ENCODE measurements around the gene ATP8B4. TPM values are rescaled to one million over a fixed set of nuclear protein-coding genes. Genes with fewer than 3 reads are reported as not detected.

ATP8B4 gene
- total RNA-seq, 6 donors from 2014 or later: 2.2 to 9.4 (median 5.4) TPM

DNA sequence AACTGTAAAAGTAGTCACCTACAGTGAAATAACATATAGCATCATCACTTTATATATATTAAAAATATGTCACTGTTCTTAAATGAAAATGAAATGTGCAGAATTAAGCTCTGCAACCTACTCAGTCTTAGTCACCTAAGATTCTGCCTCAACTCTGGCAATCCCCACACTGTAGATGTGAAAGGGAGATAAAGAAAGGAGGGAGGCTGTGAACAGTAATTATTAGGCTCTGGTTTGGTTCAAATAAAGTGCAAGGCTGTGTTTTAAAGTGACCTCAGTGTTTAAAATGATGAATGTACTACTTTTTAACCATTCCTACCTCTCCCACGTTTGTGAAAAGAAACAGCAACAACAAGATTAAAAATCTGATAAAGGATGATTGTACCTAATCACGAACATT lies 72.2 kb downstream of the ATP8B4 start:
- 58 to 65% methylated on average over 2 of the region's 2 CpGs for WGBS, 2 donors

GRCh38 chr15:50046159-50046558 lies 72.9 kb downstream of the ATP8B4 start:
- no peak overlapping the region for H3K4me3 ChIP-seq
- no peak overlapping the region for H3K27ac ChIP-seq
- H3K4me1 ChIP-seq: no peaks in the 10 kb centered on the region
- 53 to 64% methylated on average over 1 of the region's 1 CpG for WGBS, 2 donors
- no peaks in the 10 kb centered on the region for H3K27me3 ChIP-seq
- peaks cover 6 to 13% (median 7%) of the 10 kb centered on the region in 4 donors for H3K9me3 ChIP-seq
- DNase-seq (no peak), ATAC-seq (ENCODE audit: low FRiP score in 2 of 2) (no peak)
- TF ChIP-seq, protein P1, sequence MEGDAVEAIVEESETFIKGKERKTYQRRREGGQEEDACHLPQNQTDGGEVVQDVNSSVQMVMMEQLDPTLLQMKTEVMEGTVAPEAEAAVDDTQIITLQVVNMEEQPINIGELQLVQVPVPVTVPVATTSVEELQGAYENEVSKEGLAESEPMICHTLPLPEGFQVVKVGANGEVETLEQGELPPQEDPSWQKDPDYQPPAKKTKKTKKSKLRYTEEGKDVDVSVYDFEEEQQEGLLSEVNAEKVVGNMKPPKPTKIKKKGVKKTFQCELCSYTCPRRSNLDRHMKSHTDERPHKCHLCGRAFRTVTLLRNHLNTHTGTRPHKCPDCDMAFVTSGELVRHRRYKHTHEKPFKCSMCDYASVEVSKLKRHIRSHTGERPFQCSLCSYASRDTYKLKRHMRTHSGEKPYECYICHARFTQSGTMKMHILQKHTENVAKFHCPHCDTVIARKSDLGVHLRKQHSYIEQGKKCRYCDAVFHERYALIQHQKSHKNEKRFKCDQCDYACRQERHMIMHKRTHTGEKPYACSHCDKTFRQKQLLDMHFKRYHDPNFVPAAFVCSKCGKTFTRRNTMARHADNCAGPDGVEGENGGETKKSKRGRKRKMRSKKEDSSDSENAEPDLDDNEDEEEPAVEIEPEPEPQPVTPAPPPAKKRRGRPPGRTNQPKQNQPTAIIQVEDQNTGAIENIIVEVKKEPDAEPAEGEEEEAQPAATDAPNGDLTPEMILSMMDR (IDR thresholded peaks at IDR 0.05): no peak
- no peak for TF ChIP-seq POLR2A (IDR thresholded peaks at IDR 0.05)
- no peak for TF ChIP-seq POLR2AphosphoS5 (IDR thresholded peaks at IDR 0.05)
- TF ChIP-seq EP300 (IDR thresholded peaks at IDR 0.05): no peak
- no peaks in the 10 kb centered on the region for H3K36me3 ChIP-seq

More for the DNA sequence above, 72.2 kb downstream of the ATP8B4 start:
- TF ChIP-seq POLR2AphosphoS5 (IDR thresholded peaks at IDR 0.05) (no peak), EP300 (IDR thresholded peaks at IDR 0.05) (no peak), POLR2A (IDR thresholded peaks at IDR 0.05) (no peak)
- TF ChIP-seq, protein P1 (IDR thresholded peaks at IDR 0.05): no peak
- ATAC-seq (ENCODE audit: low FRiP score in 2 of 2) (no peak), DNase-seq (no peak)
- Histone ChIP-seq H3K27me3 (no peaks in the 10 kb centered on the region), H3K4me1 (no peaks in the 10 kb centered on the region), H3K27ac (no peak overlapping the region), H3K9me3 (peaks cover 6 to 10% (median 7%) of the 10 kb centered on the region in 4 donors), H3K4me3 (no peak overlapping the region), H3K36me3 (no peaks in the 10 kb centered on the region)

DNA sequence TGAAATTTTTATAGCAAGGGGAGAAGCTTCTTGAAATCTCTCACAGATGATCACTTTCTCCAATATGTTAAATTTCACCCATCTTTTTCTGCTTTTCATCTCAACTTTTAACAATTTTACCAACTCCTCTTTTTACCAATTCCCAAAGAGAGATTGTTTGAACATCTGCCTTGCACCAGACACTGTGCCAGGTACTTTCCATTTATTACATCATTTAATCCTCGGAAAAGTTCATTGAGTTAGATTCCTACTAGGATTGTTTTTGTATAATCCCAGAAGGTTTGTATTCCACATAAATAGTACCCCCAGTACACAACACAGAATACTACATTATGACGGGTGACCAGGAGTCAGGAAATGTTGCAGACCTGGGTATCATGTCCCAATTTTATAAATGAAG lies 74.1 kb downstream of the ATP8B4 start:
- Histone ChIP-seq H3K4me1 (no peaks in the 10 kb centered on the region), H3K9me3 (peaks cover 6 to 13% (median 7%) of the 10 kb centered on the region in 4 donors), H3K27me3 (no peaks in the 10 kb centered on the region), H3K27ac (no peak overlapping the region), H3K36me3 (no peaks in the 10 kb centered on the region), H3K4me3 (no peak overlapping the region)
- no peak for DNase-seq
- TF ChIP-seq POLR2A (IDR thresholded peaks at IDR 0.05) (no peak), EP300 (IDR thresholded peaks at IDR 0.05) (no peak), POLR2AphosphoS5 (IDR thresholded peaks at IDR 0.05) (no peak)
- TF ChIP-seq, protein P1 (IDR thresholded peaks at IDR 0.05): no peak
- no peak for ATAC-seq (ENCODE audit: low FRiP score in 2 of 2)
- 40 to 43% methylated on average over 2 of the region's 2 CpGs for whole genome bisulfite sequencing, 2 donors

DNA sequence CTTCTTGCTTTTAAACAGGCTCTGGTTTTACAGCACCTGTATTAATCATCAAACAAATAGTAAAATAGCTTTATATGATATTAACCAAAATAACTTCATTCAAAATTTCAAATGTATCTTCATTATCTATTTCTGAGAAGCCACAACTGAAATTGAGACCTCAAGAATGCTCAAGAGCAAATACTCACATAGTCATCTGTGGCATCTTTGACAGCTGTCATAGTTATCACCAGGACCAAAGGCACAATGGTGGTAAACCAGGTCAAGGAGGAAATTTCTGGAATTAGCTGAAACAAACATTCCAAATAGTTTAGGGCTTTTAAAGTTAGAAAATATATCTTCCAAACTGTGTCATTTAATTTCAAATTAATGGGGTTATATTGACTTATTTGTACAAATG lies 74.6 kb downstream of the ATP8B4 start:
- TF ChIP-seq POLR2A (IDR thresholded peaks at IDR 0.05): no peak
- TF ChIP-seq POLR2AphosphoS5 (IDR thresholded peaks at IDR 0.05): no peak
- TF ChIP-seq, protein P1 (IDR thresholded peaks at IDR 0.05): no peak
- no peak for TF ChIP-seq EP300 (IDR thresholded peaks at IDR 0.05)
- Histone ChIP-seq H3K27me3 (no peaks in the 10 kb centered on the region), H3K36me3 (no peaks in the 10 kb centered on the region), H3K27ac (no peak overlapping the region), H3K4me3 (no peak overlapping the region), H3K9me3 (peaks cover 6 to 13% (median 7%) of the 10 kb centered on the region in 4 donors), H3K4me1 (no peaks in the 10 kb centered on the region)
- DNase-seq: no peak
- ATAC-seq (ENCODE audit: low FRiP score in 2 of 2): no peak

DNA sequence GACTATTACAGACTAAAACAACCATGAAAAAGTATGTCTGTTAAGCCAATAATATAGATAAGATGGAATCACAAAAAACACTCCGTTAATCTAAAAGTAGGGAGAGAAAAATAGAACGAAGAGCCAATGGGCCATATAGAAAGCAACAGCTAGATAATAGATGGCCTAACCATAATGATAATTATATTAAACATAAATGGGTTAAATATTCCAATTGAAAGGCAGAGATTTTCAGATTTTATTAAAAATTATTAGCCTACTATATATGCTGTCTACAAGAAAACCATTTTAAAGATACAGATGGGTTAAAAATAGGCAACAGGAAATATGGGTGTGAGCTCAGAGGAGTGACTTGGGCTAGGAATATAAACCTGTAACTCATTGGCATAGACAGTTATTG lies 76.3 kb downstream of the ATP8B4 start:
- 82 to 90% methylated on average over 2 of the region's 2 CpGs for WGBS, 2 donors
- DNase-seq (no peak), ATAC-seq (ENCODE audit: low FRiP score in 2 of 2) (no peak)
- H3K27me3 ChIP-seq: no peaks in the 10 kb centered on the region
- H3K27ac ChIP-seq: no peak overlapping the region
- H3K4me1 ChIP-seq: no peaks in the 10 kb centered on the region
- H3K4me3 ChIP-seq: no peak overlapping the region
- TF ChIP-seq EP300 (IDR thresholded peaks at IDR 0.05) (no peak), POLR2A (IDR thresholded peaks at IDR 0.05) (no peak), POLR2AphosphoS5 (IDR thresholded peaks at IDR 0.05) (no peak)
- TF ChIP-seq, protein P1 (IDR thresholded peaks at IDR 0.05): no peak
- H3K9me3 ChIP-seq: peaks cover 6 to 13% (median 7%) of the 10 kb centered on the region in 4 donors
- H3K36me3 ChIP-seq: no peaks in the 10 kb centered on the region

Data from upper lobe of left lung (tissue), 6 donors.